ENCODE data around the gene RGP1.
A peak's percentile ranks its signal among the peaks of the same experiment; 100 is the strongest.

The RGP1 gene

GRCh38 chr9:35723908-35724307 is 25.2 kb upstream of the RGP1 start:
- no peak for DNase-seq

DNA sequence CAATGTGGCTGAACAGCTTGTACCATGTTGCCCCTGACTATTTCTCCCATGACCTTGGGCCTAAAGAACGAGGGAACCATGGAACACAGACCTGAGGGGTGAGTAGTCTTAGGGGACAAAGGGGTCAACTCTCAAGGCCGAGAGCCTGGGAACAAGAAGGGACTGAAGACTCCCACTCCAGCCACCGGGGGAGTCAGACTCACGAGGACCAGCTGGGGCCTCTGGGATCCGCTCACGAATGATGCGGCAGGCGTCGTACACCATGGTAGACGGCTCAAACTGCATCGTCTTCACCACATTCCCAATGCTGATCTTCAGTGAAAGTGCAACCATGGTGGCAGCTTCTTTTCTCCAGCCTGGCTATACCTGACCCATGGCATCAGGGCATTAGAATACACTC is 23.7 kb upstream of the RGP1 start:
- no peak for DNase-seq

GRCh38 chr9:35726931-35727330 is 22.2 kb upstream of the RGP1 start:
- peak; percentile 26 for DNase-seq

DNA sequence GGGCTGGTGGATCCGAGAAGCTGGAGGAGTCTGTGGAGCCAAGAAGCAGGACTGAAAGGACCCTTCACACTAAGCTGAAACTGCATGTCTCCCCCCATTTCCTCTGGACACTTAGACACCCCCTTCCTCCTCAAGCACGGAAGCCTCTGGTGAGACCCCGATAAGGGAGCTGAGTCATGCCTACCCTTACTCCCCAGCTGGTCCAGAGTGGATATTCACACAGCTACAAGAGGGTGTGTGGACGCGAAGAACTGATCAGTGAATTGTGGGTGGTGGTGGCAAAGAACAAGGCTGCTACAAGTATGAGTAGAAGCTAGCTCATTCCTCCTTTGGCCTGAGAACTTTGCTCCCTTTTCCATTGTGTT is 21.4 kb upstream of the RGP1 start:
- DNase-seq: no peak

DNA sequence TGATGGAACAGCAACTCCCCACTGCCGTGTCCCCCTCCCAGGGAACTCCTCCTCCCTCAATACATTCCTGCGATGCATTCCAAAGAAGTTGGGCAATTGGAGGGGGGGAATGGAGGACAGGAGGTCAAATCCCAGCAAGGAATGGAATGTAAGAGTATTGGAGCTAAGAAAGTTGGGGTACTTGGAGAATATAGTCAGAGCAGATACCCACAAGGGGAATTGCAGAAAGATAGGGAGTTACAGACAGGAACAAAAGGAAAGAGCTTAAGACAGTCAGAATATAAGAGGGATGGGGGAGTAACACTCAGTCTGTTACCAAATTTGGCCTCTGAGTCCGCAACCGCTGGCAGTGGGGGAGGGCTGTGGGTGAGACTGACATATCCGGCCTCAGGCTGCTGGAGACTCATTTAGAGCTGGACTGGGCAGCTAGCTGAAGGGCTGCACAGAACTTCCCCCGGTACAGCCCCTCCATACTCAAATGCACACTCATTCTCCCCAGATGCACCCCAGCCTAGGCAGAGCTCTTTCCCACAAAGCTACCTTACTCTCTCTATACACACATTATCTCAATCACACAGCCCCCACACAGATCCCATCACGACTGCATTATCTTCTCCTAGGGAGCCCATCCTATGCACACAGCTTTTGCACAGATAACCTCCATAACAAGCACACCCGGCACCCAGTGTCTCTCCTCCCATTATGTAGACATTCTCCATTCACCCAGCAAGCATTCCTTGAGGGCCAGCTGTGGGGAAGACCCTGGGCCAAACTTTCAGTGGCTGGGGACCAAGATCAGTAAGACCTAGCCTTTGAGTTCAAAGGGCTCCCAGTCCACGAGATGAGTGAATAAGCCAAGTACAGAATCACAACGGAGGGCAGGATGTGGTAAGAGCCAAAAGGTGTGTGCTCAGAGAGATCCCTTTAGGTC is 20.8 kb upstream of the RGP1 start:
- DNase-seq: no peak

DNA sequence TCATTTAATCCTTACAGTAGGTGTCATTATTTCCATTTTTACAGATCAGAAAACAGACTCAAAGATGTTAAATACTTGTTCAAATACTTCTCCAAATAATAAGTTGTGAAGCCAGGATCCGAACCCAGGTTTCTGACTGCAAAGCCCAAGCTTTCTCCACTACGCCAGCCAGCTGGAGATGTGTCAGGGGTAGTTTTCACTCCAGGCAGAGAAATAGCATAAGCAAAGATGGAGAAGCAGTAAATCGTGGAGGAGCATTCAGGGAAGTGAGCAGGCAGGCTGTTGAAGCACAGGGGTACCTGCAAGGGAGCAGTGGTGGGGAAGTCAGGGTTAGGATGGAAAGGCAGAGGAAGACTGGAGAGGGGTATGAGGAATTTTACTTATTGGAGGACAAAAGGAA is 20.0 kb upstream of the RGP1 start:
- DNase-seq: no peak

DNA sequence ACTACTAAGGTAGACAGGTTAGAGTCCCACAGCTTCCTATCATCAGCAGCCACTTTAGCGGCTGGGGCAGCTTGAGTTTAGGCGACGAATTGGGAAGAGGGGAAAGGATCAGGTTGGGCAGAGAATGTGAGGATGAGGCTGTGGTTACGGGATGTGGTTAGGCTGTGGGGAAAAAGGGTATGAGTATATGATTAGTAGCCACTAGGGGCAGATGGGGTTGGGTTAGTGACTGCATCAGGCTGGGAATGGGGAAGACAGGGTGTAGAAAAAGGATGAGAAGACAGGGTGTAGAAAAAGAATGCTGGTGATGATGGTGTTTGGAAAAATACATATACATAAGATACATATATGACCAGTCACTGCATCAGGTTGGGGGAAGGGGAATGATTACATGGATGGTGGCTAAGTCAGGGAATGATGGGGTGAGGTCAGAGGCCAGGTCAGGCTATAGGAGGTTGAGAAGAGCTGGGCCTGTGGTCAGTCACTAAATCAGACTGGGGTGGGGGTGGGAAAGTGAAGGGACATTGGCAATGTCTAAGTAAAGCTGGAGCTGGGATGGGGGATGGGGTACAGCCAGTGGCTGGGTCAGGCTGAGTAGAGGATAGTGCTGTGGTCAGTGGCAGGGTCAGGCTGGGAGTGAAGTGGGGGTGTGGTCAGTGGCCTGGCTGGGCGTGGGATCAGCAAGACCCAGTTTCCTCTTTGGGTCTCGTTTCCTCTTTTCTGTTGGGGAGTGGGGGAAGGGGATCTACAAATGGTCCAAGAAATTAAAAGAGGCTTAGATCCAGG is 19.2 kb upstream of the RGP1 start:
- DNase-seq: no peak

DNA sequence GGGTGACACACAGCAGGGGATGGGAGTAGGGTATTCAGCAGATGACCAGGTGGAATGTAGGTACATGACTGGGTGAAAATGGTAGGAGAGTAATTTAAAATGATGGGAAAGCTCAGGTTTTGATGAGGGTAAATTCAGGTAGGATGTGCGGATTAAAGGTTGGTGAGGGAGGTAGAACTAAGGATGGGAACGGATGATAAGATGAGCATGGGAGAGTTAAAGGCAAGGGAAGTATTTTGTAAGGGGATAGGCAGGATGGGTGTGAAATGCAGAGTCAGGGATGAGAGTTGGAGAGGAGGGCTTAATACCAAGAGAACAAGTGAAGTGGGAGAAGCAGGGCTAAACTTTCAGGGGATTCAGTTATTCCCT is 18.6 kb upstream of the RGP1 start:
- no peak for DNase-seq

DNA sequence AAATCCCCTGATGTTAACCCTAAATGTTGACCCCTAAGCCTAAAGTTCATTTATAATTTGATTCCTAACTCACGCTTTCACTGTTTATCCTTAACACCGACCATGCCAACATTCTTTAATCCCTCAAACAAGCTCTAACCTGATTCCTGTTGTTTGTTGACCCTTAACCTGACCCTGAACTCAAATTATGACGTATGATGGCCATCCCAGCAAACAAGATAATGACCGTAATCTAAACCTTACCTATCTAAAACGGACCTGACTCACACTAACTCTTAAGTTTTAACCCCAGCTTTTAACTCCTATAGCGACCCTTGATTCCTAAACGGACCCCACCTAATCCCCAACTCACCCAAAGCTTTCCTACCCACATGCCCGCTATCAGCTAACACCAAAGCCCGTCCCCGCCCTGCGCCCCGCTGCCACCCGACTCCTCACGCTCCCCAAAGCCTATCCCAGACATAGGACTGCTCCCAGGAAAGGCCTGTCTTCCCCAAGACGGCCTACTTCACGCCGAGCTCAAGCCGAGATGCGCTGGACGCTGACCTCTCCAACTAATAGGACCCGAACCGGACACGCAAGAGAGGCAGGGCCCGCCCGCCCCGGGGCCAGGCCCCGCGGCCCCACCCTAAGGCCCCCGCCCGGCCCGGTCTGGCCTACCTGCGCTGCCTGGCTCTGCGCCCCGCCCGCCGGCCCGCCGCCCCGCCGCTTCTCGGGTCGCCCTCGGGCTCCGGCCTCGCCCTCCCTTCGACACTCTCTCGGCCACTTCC is 17.5 kb upstream of the RGP1 start:
- no peak for DNase-seq

GRCh38 chr9:35732185-35732799 is 16.8 kb upstream of the RGP1 start, which contains the start of the genes CREB3 and TLN1:
Gene CREB3 (plus strand): TSS chr9:35732666. CDS start chr9:35732773, 107 bp downstream.
Gene TLN1 (minus strand): TSS chr9:35732195. CDS start chr9:35725694, 6,501 bp downstream.
- DNase-seq: peak; percentile 92

GRCh38 chr9:35732800-35733541 is 16.1 kb upstream of the RGP1 start:
- DNase-seq: peak; percentile 62

- DNase-seq: no peak
Measured at GRCh38 chr9:35734096-35734495, 15.0 kb upstream of the RGP1 start.

GRCh38 chr9:35736201-35736633 is 12.9 kb upstream of the RGP1 start:
- peak; percentile 41 for DNase-seq

- no peak for DNase-seq
Measured at GRCh38 chr9:35737143-35737542, 11.9 kb upstream of the RGP1 start.

DNA sequence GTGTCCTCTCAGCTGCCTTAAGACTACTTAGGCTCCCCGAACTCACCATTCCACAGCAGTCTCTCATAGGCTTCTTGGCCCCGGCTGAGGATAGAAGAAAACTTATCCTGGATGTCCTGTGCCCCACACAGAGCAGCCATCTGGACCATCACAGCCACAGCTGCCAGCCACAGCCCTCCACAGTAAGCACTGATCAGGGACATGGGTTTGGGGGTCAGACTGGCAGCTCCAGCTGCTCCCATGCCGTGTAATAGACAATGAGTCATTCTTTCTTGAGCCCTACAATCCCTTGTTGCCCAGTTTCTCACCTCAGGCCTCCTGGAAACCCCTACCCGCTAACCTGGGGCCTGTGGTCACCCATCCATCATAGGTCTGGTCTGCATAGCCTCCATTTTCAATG is 10.9 kb upstream of the RGP1 start:
- peak; percentile 34 for DNase-seq

DNA sequence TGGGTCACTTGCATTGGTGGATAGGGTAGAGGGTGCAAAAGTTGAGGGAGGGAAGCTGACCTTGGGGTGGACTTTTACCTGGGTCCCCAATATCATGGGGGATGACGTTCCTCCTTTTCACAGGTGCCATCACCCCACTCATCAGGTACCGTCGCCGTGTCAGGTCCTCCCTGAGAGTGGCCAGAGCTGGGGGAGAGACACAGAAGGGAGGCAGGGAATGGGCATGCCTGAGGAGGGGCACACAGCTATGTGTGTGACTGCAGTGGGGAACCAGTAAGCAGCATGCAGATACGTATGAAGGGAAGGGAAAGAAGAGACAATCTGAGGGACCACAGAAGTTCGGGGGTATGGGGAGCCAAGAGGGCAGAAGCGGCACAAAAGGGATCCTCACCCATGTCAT is 10.2 kb upstream of the RGP1 start:
- no peak for DNase-seq

DNA sequence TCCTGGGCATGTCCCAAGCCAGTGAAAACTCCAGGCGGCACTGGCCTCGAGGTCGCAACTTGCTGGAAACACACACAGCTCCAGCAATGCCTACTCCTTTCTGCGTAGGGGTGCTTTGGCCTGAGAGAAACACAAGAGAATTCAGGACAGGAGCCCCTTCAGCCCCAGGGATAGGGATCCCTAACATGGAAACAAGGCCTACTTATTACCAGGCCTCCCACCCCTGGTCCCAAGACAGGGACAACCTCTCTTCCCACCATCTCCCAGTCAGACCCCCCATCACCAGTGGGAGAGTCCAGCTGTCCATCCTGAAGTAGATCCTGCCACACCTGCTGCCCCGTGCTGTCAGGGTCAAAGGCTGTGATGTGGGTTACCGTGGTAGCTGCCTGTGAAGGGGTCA is 8.8 kb upstream of the RGP1 start:
- DNase-seq: no peak

- no peak for DNase-seq
Measured at GRCh38 chr9:35741740-35742139, 7.3 kb upstream of the RGP1 start.

GRCh38 chr9:35743452-35743851 is 5.6 kb upstream of the RGP1 start:
- DNase-seq: no peak

- DNase-seq: no peak
Measured at GRCh38 chr9:35743880-35744518, 5.1 kb upstream of the RGP1 start.

DNA sequence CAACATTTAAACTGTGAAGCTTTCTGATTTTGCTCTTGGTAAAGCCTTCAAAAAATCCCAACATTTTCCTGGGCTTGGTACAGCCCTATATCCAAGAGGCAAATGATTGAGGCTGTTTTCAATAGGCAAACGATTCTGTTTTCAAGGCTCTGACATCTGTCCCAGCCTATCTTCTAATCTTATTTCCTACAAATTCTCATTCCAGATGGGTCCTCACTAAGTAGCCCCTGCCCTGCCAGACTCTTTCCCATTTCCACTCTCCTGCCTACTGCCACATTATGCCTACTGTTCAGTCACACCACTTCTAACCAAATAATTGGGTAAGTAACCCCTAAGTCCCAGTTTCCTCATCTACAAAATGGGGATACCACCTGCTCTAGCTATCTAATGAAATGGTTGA is 3.5 kb upstream of the RGP1 start:
- peak; percentile 29 for DNase-seq

DNA sequence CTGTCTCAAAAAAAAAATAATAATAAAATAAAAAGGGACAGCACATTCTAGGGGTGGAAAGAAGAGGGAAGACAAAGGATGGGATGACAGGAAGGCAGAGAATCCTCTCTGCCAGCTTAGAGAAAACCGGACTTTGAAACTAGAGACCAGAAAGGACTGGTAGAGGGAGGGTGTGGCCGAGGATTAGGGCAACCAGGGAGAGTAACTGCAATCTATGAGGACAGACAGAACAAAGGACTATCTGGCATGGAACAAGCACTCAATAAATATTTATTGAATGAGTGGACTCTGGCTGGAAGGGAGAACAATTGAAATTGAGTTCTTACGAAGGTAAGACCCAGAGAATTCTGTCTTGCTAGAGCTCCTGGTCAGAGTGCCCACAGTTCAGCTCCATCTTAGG is 2.5 kb upstream of the RGP1 start:
- no peak for DNase-seq
